ENCODE data around the gene LTF. TPM values are rescaled to one million over a fixed set of nuclear protein-coding genes. Genes with fewer than 3 reads are reported as not detected.

LTF gene
- total and polyA plus RNA-seq, 10 of the 15 experiments (the other 5 are each of a cell fraction or from before 2014, with no cell fraction given) = 0.03 to 0.31 TPM; not detected in 8

DNA sequence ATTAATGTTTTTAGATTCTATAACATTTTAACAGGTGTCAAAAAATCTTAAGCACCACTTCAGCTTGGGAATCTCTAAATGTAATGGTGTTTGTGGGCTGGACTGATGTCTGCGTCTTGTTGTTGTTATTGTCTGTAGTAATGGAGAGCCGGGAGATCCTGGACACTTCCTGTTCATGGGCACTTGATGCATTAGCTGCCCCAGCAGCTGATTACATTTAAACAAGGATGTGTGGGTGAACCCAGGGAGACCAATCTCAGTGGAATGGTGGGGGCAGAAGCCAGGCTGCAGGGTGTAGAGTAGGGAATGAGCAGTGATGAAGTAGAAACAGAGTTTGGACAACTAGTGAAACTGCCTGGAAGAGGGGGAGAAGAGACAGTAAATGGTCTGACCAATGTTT lies 65.6 kb downstream of the LTF start (continued):
- TF ChIP-seq, protein P1, sequence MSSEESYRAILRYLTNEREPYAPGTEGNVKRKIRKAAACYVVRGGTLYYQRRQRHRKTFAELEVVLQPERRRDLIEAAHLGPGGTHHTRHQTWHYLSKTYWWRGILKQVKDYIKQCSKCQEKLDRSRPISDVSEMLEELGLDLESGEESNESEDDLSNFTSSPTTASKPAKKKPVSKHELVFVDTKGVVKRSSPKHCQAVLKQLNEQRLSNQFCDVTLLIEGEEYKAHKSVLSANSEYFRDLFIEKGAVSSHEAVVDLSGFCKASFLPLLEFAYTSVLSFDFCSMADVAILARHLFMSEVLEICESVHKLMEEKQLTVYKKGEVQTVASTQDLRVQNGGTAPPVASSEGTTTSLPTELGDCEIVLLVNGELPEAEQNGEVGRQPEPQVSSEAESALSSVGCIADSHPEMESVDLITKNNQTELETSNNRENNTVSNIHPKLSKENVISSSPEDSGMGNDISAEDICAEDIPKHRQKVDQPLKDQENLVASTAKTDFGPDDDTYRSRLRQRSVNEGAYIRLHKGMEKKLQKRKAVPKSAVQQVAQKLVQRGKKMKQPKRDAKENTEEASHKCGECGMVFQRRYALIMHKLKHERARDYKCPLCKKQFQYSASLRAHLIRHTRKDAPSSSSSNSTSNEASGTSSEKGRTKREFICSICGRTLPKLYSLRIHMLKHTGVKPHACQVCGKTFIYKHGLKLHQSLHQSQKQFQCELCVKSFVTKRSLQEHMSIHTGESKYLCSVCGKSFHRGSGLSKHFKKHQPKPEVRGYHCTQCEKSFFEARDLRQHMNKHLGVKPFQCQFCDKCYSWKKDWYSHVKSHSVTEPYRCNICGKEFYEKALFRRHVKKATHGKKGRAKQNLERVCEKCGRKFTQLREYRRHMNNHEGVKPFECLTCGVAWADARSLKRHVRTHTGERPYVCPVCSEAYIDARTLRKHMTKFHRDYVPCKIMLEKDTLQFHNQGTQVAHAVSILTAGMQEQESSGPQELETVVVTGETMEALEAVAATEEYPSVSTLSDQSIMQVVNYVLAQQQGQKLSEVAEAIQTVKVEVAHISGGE (CRISPR knock-in tag; IDR thresholded peaks at IDR 0.05) = no peak
- TF ChIP-seq, protein P2, sequence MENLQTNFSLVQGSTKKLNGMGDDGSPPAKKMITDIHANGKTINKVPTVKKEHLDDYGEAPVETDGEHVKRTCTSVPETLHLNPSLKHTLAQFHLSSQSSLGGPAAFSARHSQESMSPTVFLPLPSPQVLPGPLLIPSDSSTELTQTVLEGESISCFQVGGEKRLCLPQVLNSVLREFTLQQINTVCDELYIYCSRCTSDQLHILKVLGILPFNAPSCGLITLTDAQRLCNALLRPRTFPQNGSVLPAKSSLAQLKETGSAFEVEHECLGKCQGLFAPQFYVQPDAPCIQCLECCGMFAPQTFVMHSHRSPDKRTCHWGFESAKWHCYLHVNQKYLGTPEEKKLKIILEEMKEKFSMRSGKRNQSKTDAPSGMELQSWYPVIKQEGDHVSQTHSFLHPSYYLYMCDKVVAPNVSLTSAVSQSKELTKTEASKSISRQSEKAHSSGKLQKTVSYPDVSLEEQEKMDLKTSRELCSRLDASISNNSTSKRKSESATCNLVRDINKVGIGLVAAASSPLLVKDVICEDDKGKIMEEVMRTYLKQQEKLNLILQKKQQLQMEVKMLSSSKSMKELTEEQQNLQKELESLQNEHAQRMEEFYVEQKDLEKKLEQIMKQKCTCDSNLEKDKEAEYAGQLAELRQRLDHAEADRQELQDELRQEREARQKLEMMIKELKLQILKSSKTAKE (IDR thresholded peaks at IDR 0.05; ENCODE audit: low read depth, poor library complexity, severe bottlenecking) = no peak
- TF ChIP-seq ZNF384 (IDR thresholded peaks at IDR 0.05; ENCODE audit: borderline replicate concordance, low read depth, low read length) (no peak), POU2F2 (IDR thresholded peaks at IDR 0.05; ENCODE audit: borderline replicate concordance, low read depth, low read length) (no peak), CHD1 (IDR thresholded peaks at IDR 0.05; ENCODE audit: low read depth, low read length) (no peak)

Data from GM12878 (cell line).